Erythroblast (primary cell): Measurements from ENCODE around the gene ANKRD23.
"Not testable (repeated sequence)": the region's sequence is repeated elsewhere in the genome, so short reads cannot be mapped to it uniquely, and the experiment has no call there.

Experiments used
- DNase-seq, 2 experiments: peaks; one replicate each; lab custom pipeline; 2025; lab: John Stamatoyannopoulos, UW
- GATA1 ChIP-seq: IDR thresholded peaks from 2 replicates; pipeline ENCODE4 v1.6.1; 2011; ENCODE audit warnings: low read depth, mild to moderate bottlenecking, control low read depth, low read length, moderate library complexity
- POLR2A ChIP-seq: IDR thresholded peaks from 2 replicates; pipeline ENCODE4 v1.6.1; 2011; ENCODE audit warnings: mild to moderate bottlenecking, low read length

ANKRD23 gene

GRCh38 chr2:96801005-96801785 is 42.6 kb downstream of the ANKRD23 start:
- DNase-seq = peak; percentile 49 to 65
- no peak for TF ChIP-seq POLR2A
- no peak for TF ChIP-seq GATA1

GRCh38 chr2:96800061-96801004 is 43.5 kb downstream of the ANKRD23 start:
- no peak for DNase-seq
- TF ChIP-seq GATA1 (no peak), POLR2A (no peak)

GRCh38 chr2:96799623-96799935 is 44.2 kb downstream of the ANKRD23 start:
- no peak for DNase-seq
- TF ChIP-seq POLR2A (no peak), GATA1 (no peak)

GRCh38 chr2:96798733-96799622 is 44.8 kb downstream of the ANKRD23 start:
- TF ChIP-seq GATA1 (no peak), POLR2A (no peak)
- DNase-seq = no peak

GRCh38 chr2:96797066-96797625 is 46.7 kb downstream of the ANKRD23 start:
- no peak for DNase-seq
- TF ChIP-seq GATA1 = no peak

GRCh38 chr2:96796497-96796896 is 47.3 kb downstream of the ANKRD23 start:
- not testable (repeated sequence) for DNase-seq

- DNase-seq = no peak
- no peak for TF ChIP-seq POLR2A
- TF ChIP-seq GATA1 = no peak
Observed at GRCh38 chr2:96795076-96795475, 48.7 kb downstream of the ANKRD23 start.

GRCh38 chr2:96792772-96793749 is 50.8 kb downstream of the ANKRD23 start:
- TF ChIP-seq GATA1 = no peak
- TF ChIP-seq POLR2A = no peak
- no peak for DNase-seq

- TF ChIP-seq POLR2A (no peak), GATA1 (no peak)
- DNase-seq = no peak
Observed at GRCh38 chr2:96789245-96789617, 54.6 kb downstream of the ANKRD23 start.

- DNase-seq = no peak
- no peak for TF ChIP-seq POLR2A
- no peak for TF ChIP-seq GATA1
Observed at GRCh38 chr2:96788442-96789244, 55.2 kb downstream of the ANKRD23 start.
